ENCODE data around the gene FAM98A.

- TF ChIP-seq CTCF (IDR thresholded peaks at IDR 0.05 in 8 of 11, conservative IDR thresholded peaks at IDR 0.05 in 3 of 11) (no peak), POLR2A (IDR thresholded peaks at IDR 0.05) (no peak)
These were observed 63.7 kb downstream of the FAM98A start for GRCh38 chr2:33535421-33535820.
